AG09309 (cell line): Measurements from ENCODE around the gene UNC13B.

Experiments
- DNase-seq: peaks from one replicate; pipeline ENCODE4 v3.0.0-alpha.2; 2010; ENCODE audit warnings: low read depth
- H3K4me3 ChIP-seq: 2 replicates; pipeline ENCODE4 v1.5.1; 2011; ENCODE audit warnings: mild to moderate bottlenecking, low read depth, low read length, moderate library complexity; ENCODE audit not compliant: control insufficient read depth
- CTCF ChIP-seq: IDR thresholded peaks from 2 replicates; pipeline ENCODE4 v1.5.1; 2011; ENCODE audit warnings: mild to moderate bottlenecking, low read depth, low read length, inconsistent platforms; ENCODE audit not compliant: insufficient read depth, control insufficient read depth; ENCODE audit errors: missing control alignments

UNC13B gene

GRCh38 chr9:35205340-35205739, 43.5 kb downstream of the UNC13B start:
- DNase-seq, result no peak
- no peak overlapping the region for H3K4me3 ChIP-seq
- TF ChIP-seq CTCF, result no peak

- no peak overlapping the region for H3K4me3 ChIP-seq
- DNase-seq, result no peak
- no peak for TF ChIP-seq CTCF
Measured at GRCh38 chr9:35211854-35212253, 50.0 kb downstream of the UNC13B start.

GRCh38 chr9:35220659-35221338, 59.0 kb downstream of the UNC13B start:
- TF ChIP-seq CTCF, result no peak
- no peak for DNase-seq
- H3K4me3 ChIP-seq, result no peak overlapping the region

DNA sequence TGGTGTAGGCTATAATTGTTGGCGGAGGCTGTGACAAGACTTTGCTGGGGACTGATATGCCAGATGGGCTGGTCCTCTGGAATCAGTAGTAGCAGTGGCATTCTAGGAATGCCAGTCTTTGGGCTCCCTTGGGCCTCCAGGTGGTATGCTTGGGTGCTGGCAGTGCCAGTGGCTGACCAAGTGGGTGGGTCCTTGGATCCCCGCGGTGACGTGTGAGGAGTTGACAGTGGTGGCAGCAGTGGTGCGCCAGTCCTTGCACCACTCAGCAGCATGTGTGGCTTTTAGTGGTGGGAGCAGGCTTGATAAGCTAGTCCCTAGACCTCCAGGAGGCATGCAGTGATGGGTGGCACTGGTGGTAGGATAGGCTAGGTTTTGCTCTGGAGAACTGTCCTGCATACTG, 63.9 kb downstream of the UNC13B start:
- no peak for TF ChIP-seq CTCF
- no peak overlapping the region for H3K4me3 ChIP-seq
- no peak for DNase-seq

- no peak for TF ChIP-seq CTCF
- H3K4me3 ChIP-seq, result no peak overlapping the region
- DNase-seq, result no peak
Measured at GRCh38 chr9:35226651-35227050, 64.8 kb downstream of the UNC13B start.

- TF ChIP-seq CTCF, result no peak
- DNase-seq, result no peak
- H3K4me3 ChIP-seq, result no peak overlapping the region
Measured at GRCh38 chr9:35227284-35227683, 65.5 kb downstream of the UNC13B start.
